Cardiac fibroblast (primary cell): ENCODE results near the gene SLC36A3.

ENCODE experiments used
- DNase-seq, 2 donors: peaks; one replicate each; pipeline versions ENCODE4 v3.0.0 to v3.0.0-alpha.2; 2010; ENCODE audit warnings: low read depth in 2 of 2
- H3K4me3 ChIP-seq, 2 donors: replicated peaks in 1 of 2; 1 replicate in 1 of 2; 2 replicates in 1 of 2; pipeline ENCODE4 v1.5.1; 2011; ENCODE audit warnings: low read depth in 2 of 2, low read length in 2 of 2, mild to moderate bottlenecking in 2 of 2, moderate library complexity in 1 of 2
- CTCF ChIP-seq: IDR thresholded peaks from one replicate; pipeline ENCODE4 v1.5.1; 2011; ENCODE audit warnings: low read depth, mild to moderate bottlenecking, low read length, inconsistent platforms

SLC36A3 gene

GRCh38 chr5:151303666-151304065 is at the start of gene SLC36A3:
Gene SLC36A3, minus strand, starts transcription at chr5:151303766. Its CDS starts 412 bp downstream, at chr5:151303354.
- H3K4me3 ChIP-seq = no peak within 1 kb of the TSS
- no peak for TF ChIP-seq CTCF
- DNase-seq = no peak

- no peak for TF ChIP-seq CTCF
- H3K4me3 ChIP-seq = no peak overlapping the region
- no peak for DNase-seq
These were observed 48.1 kb upstream of the SLC36A3 start for GRCh38 chr5:151351671-151352070.

GRCh38 chr5:151348789-151349188 is 45.2 kb upstream of the SLC36A3 start:
- no peak for TF ChIP-seq CTCF

GRCh38 chr5:151347369-151347768 is 43.8 kb upstream of the SLC36A3 start, which contains the start of gene SLC36A2:
Gene SLC36A2, minus strand, starts transcription at chr5:151347559. Its CDS starts 99 bp downstream, at chr5:151347460.
- no peak for TF ChIP-seq CTCF
- no peak for DNase-seq
- H3K4me3 ChIP-seq = no peak within 1 kb of the TSS

More at GRCh38 chr5:151348789-151349188, 45.2 kb upstream of the SLC36A3 start:
- no peak for DNase-seq
- H3K4me3 ChIP-seq = no peak overlapping the region

- H3K4me3 ChIP-seq = no peak overlapping the region
- DNase-seq = peak; percentile 13 to 32
- TF ChIP-seq CTCF = no peak
These were observed 42.4 kb upstream of the SLC36A3 start for GRCh38 chr5:151345808-151346478.

- DNase-seq = no peak
- no peak for TF ChIP-seq CTCF
- no peak overlapping the region for H3K4me3 ChIP-seq
These were observed 41.7 kb upstream of the SLC36A3 start for GRCh38 chr5:151345187-151345807.

GRCh38 chr5:151344088-151344487 is 40.5 kb upstream of the SLC36A3 start:
- no peak for DNase-seq
- TF ChIP-seq CTCF = no peak

More at GRCh38 chr5:151344088-151344487, 40.5 kb upstream of the SLC36A3 start:
- H3K4me3 ChIP-seq = no peak overlapping the region
